ENCODE data around the gene KCNMB3.
"Not testable (repeated sequence)": the region's sequence is repeated elsewhere in the genome, so short reads cannot be mapped to it uniquely, and the experiment has no call there.

Gene KCNMB3, protein sequence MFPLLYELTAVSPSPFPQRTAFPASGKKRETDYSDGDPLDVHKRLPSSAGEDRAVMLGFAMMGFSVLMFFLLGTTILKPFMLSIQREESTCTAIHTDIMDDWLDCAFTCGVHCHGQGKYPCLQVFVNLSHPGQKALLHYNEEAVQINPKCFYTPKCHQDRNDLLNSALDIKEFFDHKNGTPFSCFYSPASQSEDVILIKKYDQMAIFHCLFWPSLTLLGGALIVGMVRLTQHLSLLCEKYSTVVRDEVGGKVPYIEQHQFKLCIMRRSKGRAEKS

GRCh38 chr3:179250803-179251476 lies at the start of gene KCNMB3:
Gene KCNMB3, minus strand, starts transcription at chr3:179251114. Its CDS starts 124 bp downstream, at chr3:179250990.
- DNase-seq: no peak

- no peak for DNase-seq
Measured at GRCh38 chr3:179299999-179300613, 49.2 kb upstream of the KCNMB3 start.

DNA sequence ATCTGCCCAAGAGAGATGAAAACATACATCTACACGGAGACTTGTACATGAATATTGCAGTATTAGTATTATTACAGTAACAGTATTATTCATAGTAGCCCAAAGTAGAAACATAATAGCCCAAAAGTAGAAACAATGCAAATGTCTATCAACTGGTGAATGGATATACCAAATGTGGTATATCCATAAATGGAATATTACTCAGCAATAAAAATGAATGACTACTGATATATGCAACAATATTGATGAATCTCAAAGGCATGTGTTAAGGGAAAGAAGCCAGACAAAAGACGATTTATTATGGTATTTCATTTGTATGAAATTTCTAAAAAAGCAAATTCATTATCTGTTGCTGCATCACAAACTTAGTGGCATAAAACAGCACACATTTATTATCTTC lies 48.4 kb upstream of the KCNMB3 start:
- no peak for DNase-seq

- no peak for DNase-seq
Measured at GRCh38 chr3:179297971-179298725, 47.2 kb upstream of the KCNMB3 start.

DNA sequence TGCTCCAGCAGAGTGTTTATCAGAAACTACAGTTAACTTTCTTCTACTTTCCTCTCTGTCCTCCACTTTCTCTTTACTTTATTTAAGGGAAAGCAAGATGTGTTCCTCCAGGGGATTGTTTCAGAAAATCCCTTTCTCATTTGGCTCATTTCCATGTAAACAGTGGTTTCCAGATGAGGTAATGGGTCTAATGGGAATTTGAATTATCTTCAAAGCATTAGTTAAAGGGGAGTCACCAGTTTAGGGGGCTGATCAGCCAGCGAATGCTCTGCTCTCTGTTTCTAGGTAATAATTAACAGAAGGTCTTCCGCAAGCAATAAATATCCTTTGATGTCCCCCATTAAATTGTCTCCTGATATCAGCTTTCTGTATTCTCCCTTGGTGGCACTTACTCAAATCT lies 41.5 kb upstream of the KCNMB3 start:
- DNase-seq: no peak

GRCh38 chr3:179289295-179289694 lies 38.4 kb upstream of the KCNMB3 start:
- DNase-seq: no peak

GRCh38 chr3:179288845-179289244 lies 37.9 kb upstream of the KCNMB3 start:
- no peak for DNase-seq

- DNase-seq: no peak
Measured at GRCh38 chr3:179286331-179286730, 35.4 kb upstream of the KCNMB3 start.

DNA sequence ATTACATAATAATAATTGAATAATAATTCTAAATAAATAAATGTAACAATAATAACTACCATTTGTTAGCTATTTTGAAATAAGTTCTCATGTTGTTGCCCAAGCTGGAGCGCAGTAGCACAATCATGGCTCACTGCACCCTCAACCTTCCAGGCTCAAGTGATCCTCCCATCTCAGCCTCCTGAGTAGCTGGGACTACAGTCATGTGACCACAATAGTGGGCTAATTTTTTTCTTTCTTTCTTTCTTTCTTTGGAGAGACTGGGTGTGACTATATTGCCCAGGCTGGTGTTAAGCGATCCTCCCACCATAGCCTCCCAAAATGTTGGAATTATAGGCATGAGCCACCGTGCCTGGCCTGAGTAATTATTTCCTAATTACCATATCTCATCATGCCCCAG lies 30.9 kb upstream of the KCNMB3 start:
- no peak for DNase-seq

GRCh38 chr3:179279837-179280236 lies 28.9 kb upstream of the KCNMB3 start:
- DNase-seq: no peak

- DNase-seq: no peak
Measured at GRCh38 chr3:179278932-179279693, 28.2 kb upstream of the KCNMB3 start.

DNA sequence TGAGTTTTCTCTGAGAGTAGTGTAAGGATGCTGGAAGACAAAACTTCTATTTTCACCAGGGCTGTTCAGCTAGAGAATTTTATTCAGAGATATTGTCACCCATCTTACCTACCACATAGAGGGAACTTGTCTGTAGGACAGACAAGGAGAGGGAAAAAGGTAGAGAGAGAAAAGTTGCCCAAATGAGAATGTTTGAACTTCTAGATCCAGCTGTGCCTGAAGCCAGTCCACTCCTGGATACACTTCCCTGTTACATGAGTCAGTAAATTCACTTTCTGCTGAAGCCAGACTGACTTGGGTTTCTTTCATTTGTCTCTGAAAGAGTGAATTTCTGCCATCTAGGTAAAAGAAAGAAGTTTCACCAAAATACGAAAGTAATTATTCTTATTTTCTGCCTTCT lies 27.2 kb upstream of the KCNMB3 start:
- no peak for DNase-seq

- no peak for DNase-seq
Measured at GRCh38 chr3:179276743-179277142, 25.8 kb upstream of the KCNMB3 start.

DNA sequence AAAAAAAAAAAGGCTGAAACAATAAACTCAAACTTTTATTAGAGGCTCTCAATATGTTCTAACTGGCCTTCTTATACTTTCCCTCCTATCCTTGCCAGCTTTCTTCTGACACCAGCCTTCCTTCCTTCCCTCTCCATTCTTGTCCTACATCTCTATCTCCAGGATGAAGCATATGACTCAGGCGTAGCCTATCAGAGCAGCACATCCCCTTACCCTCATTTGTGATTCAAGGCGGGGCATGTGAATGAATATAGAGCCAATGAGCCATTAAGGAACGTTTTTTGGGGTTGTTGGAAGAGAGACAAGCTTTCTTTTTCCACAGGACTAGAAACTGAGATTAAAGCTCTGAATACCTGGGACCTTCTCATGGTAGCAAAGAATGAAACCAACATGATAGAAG lies 25.1 kb upstream of the KCNMB3 start:
- no peak for DNase-seq

- DNase-seq: not testable (repeated sequence)
Measured at GRCh38 chr3:179274434-179274833, 23.5 kb upstream of the KCNMB3 start.

DNA sequence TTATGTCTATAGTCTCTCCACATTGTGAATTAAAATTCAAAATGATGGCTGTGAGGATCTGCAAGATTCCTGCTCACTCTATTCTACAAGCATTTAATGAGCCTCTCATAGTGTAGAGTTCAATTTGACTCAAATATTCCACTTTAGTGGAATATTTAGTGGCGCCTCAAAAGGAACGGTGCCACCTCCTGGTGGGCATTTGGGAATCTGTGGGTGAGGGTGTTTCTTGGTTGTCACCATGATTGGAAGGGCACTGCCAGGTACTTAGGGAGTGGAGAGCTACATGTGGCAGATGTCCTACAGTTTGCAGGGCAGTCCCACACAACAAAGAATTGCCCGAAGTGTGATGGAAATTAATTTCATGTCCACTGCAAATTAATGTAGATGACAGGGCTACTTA lies 21.5 kb upstream of the KCNMB3 start:
- DNase-seq: no peak

- DNase-seq: no peak
Measured at GRCh38 chr3:179269152-179269707, 18.3 kb upstream of the KCNMB3 start.

GRCh38 chr3:179268400-179269051 lies 17.6 kb upstream of the KCNMB3 start:
- DNase-seq: no peak

DNA sequence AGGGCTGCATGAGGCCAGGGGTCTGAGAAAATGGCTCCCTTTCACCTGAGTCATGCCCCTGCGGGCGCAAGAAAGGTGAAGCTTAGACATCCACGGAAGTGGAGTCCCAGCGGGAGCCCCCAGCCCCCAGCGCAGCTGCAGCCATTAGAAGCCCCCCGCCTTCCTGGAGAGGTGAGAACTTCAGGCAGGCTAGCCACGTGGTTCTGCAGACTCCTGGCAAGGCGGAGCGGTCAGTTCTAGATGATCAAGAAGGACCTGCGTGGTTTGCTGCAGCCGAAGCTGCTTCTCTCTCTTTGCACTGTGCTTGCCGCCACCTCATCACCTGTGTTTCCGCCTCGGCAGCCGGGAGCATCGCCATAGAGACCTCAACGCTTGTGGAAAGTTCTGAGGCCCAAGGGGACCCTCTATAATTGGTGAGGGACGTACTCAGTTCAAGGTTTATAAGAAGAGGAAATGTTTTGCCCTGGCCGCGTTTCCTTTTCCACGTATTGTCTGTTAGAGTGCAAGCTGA lies 15.8 kb upstream of the KCNMB3 start:
- DNase-seq: no peak

- no peak for DNase-seq
Measured at GRCh38 chr3:179265875-179266274, 15.0 kb upstream of the KCNMB3 start.

GRCh38 chr3:179265092-179265491 lies 14.2 kb upstream of the KCNMB3 start:
- DNase-seq: no peak

DNA sequence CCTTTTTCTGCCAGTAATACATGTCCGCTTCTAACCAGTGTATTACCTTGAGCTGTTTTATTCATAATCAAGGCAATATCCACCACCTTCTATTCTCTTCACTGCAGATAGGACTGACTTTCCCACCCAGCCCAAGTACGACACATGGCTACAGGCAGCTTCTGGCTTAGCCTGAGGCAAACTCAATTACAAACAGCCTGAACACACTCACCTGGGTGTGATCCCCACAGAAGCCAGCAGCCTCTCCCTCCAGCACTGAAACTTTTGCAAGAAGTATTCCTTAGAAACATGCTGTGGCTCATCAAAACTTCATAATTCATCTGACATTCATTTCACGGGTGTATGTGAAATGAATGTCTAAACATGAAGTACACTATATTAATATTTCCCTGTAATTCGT lies 13.5 kb upstream of the KCNMB3 start:
- no peak for DNase-seq
